SK-N-SH treated with all-trans-retinoic acid at 6 μM for 48 hours (cell line): ENCODE data around the gene ERP27.

Source experiments
- ATAC-seq: fragments of 200-7000 bp; cut with Tn5 transposase; 3 replicates; pipeline ENCODE4 v1.9.1; 2020; ENCODE audit warnings: mild to moderate bottlenecking, moderate library complexity
- ARNTL ChIP-seq: fragments of 450-650 bp; formaldehyde crosslinking; IDR thresholded peaks from 2 replicates; pipeline ENCODE4 v1.5.0; 2020; ENCODE audit warnings: low read depth, mild to moderate bottlenecking, moderate library complexity, borderline replicate concordance
- BACH2 ChIP-seq: fragments of 250-450 bp; sonication (Bioruptor Pico); IDR thresholded peaks from 2 replicates; pipeline ENCODE4 v1.9.0; 2021; ENCODE audit warnings: mild to moderate bottlenecking, borderline replicate concordance
- CSDC2 ChIP-seq: fragments of 250-450 bp; sonication (Bioruptor Pico); IDR thresholded peaks from 2 replicates; pipeline ENCODE4 v1.5.0; 2020; ENCODE audit warnings: mild to moderate bottlenecking, moderate library complexity
- ESRRG ChIP-seq: fragments of 250-450 bp; sonication (Bioruptor Pico); IDR thresholded peaks from 2 replicates; pipeline ENCODE4 v1.6.1; 2021; ENCODE audit warnings: mild to moderate bottlenecking
- GLIS3 ChIP-seq: fragments of 250-450 bp; sonication (Bioruptor Pico); IDR thresholded peaks from 2 replicates; pipeline ENCODE4 v1.5.0; 2020; ENCODE audit warnings: mild to moderate bottlenecking, moderate library complexity
- ISL1 ChIP-seq: fragments of 250-450 bp; sonication (Bioruptor Pico); IDR thresholded peaks from 2 replicates; pipeline ENCODE4 v2.1.2; 2022; ENCODE audit warnings: mild to moderate bottlenecking, moderate library complexity
- OSR1 ChIP-seq: fragments of 250-450 bp; sonication (Bioruptor Pico); IDR thresholded peaks from 2 replicates; pipeline ENCODE4 v1.8.0; 2022; ENCODE audit warnings: moderate library complexity, mild to moderate bottlenecking, inconsistent platforms
- PPARA ChIP-seq: fragments of 250-450 bp; sonication (Bioruptor Pico); IDR thresholded peaks from 2 replicates; pipeline ENCODE4 v1.5.0; 2020; ENCODE audit warnings: mild to moderate bottlenecking, borderline replicate concordance
- RARB ChIP-seq: fragments of 250-450 bp; sonication (Bioruptor Pico); IDR thresholded peaks from 2 replicates; pipeline ENCODE4 v1.8.0; 2021; ENCODE audit warnings: mild to moderate bottlenecking, moderate library complexity
- SNAI2 ChIP-seq: fragments of 250-450 bp; sonication (Bioruptor Pico); IDR thresholded peaks from 2 replicates; pipeline ENCODE4 v1.5.0; 2020; ENCODE audit warnings: mild to moderate bottlenecking, moderate library complexity
- TCF4 ChIP-seq: fragments of 250-450 bp; sonication (Bioruptor Pico); IDR thresholded peaks from 2 replicates; pipeline ENCODE4 v1.8.0; 2021; ENCODE audit warnings: mild to moderate bottlenecking, moderate library complexity, borderline replicate concordance
- TOX ChIP-seq: fragments of 250-450 bp; sonication (Bioruptor Pico); IDR thresholded peaks from 2 replicates; pipeline ENCODE4 v1.8.0; 2021; ENCODE audit warnings: mild to moderate bottlenecking, moderate library complexity, borderline replicate concordance
- ZC3H10 ChIP-seq: fragments of 250-450 bp; sonication (Bioruptor Pico); IDR thresholded peaks from 2 replicates; pipeline ENCODE4 v1.5.1; 2021; ENCODE audit warnings: mild to moderate bottlenecking, moderate library complexity
- ZFP3 ChIP-seq: fragments of 250-450 bp; sonication (Bioruptor Pico); IDR thresholded peaks from 2 replicates; pipeline ENCODE4 v1.5.0; 2020; ENCODE audit warnings: mild to moderate bottlenecking, moderate library complexity
- ZNF565 ChIP-seq: fragments of 450-650 bp; formaldehyde crosslinking; conservative IDR thresholded peaks from 2 replicates; pipeline ENCODE4 v1.5.0; 2020; ENCODE audit warnings: low read depth, mild to moderate bottlenecking, moderate library complexity
- ZNF70 ChIP-seq: fragments of 450-650 bp; formaldehyde crosslinking; IDR thresholded peaks from 2 replicates; pipeline ENCODE4 v1.5.0; 2020; ENCODE audit warnings: mild to moderate bottlenecking, moderate library complexity
- ZNF8 ChIP-seq: fragments of 450-650 bp; formaldehyde crosslinking; IDR thresholded peaks from 2 replicates; pipeline ENCODE4 v1.5.0; 2020; ENCODE audit warnings: mild to moderate bottlenecking, moderate library complexity
- TF ChIP-seq, protein P1 (sequence below): fragments of 250-450 bp; sonication (Bioruptor Pico); IDR thresholded peaks from 2 replicates; pipeline ENCODE4 v1.5.1; 2021; ENCODE audit warnings: mild to moderate bottlenecking, moderate library complexity
- TF ChIP-seq, protein P2 (sequence below): fragments of 250-450 bp; sonication (Bioruptor Pico); IDR thresholded peaks from 2 replicates; pipeline ENCODE4 v1.8.0; 2020; ENCODE audit warnings: mild to moderate bottlenecking, moderate library complexity, borderline replicate concordance
- TF ChIP-seq, protein P3 (sequence below): fragments of 250-450 bp; sonication (Bioruptor Pico); IDR thresholded peaks from 2 replicates; pipeline ENCODE4 v1.5.1; 2020; ENCODE audit warnings: low read depth, mild to moderate bottlenecking, moderate library complexity
- TF ChIP-seq, protein P4 (sequence below): fragments of 250-450 bp; sonication (Bioruptor Pico); IDR thresholded peaks from 2 replicates; pipeline ENCODE4 v1.8.0; 2021; ENCODE audit warnings: low read depth, mild to moderate bottlenecking, moderate library complexity, borderline replicate concordance
- TF ChIP-seq, protein P5 (sequence below): fragments of 250-450 bp; sonication (Bioruptor Pico); IDR thresholded peaks from 2 replicates; pipeline ENCODE4 v1.5.0; 2020; ENCODE audit warnings: mild to moderate bottlenecking, moderate library complexity

ERP27 gene

DNA sequence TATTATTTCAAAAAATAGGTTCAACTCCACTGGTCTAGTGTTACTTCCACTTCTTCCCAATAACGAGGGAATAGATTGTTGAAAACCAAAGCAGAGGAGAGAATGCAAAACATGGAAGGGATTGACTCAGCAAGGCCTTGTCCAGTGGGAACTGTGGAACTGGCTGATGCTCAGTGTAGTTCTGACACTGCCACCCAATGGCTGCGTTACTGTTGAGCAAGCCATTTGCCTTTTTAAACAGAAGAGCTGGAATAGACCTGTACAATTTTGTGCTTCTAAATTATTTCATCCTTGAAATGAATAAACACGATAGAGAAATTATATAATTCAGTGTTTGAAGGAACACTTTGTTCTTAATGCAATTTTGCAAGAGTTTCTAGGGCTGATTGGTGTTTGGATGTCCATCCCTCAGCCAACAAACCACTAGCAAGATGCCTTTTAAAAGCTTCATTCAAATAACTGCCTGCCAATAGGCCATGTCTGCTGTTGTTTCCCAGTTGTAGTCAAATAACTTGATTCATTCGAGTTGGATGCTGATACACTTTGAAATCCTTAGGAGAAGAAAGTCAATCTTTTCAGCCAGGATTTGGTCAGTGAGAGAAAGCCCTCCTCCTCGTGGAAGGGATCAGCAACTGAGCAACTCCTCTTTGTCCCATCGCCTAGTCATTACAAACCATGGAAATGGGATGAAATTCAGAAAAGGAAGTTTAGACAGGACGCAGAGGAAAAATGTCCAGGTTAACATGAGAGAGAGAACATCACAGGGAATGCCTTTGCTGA is 45.4 kb downstream of the ERP27 start:
- peak; percentile 90 for ATAC-seq
- TF ChIP-seq, protein P1, sequence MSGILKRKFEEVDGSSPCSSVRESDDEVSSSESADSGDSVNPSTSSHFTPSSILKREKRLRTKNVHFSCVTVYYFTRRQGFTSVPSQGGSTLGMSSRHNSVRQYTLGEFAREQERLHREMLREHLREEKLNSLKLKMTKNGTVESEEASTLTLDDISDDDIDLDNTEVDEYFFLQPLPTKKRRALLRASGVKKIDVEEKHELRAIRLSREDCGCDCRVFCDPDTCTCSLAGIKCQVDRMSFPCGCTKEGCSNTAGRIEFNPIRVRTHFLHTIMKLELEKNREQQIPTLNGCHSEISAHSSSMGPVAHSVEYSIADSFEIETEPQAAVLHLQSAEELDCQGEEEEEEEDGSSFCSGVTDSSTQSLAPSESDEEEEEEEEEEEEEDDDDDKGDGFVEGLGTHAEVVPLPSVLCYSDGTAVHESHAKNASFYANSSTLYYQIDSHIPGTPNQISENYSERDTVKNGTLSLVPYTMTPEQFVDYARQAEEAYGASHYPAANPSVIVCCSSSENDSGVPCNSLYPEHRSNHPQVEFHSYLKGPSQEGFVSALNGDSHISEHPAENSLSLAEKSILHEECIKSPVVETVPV (CRISPR knock-in tag): no peak
- TF ChIP-seq ZFP3 (CRISPR knock-in tag): no peak
- no peak for TF ChIP-seq SNAI2 (CRISPR knock-in tag)
- TF ChIP-seq CSDC2: no peak
- TF ChIP-seq ARNTL (CRISPR knock-in tag): no peak
- no peak for TF ChIP-seq GLIS3 (CRISPR knock-in tag)
- TF ChIP-seq ZNF565: no peak
- TF ChIP-seq, protein P2, sequence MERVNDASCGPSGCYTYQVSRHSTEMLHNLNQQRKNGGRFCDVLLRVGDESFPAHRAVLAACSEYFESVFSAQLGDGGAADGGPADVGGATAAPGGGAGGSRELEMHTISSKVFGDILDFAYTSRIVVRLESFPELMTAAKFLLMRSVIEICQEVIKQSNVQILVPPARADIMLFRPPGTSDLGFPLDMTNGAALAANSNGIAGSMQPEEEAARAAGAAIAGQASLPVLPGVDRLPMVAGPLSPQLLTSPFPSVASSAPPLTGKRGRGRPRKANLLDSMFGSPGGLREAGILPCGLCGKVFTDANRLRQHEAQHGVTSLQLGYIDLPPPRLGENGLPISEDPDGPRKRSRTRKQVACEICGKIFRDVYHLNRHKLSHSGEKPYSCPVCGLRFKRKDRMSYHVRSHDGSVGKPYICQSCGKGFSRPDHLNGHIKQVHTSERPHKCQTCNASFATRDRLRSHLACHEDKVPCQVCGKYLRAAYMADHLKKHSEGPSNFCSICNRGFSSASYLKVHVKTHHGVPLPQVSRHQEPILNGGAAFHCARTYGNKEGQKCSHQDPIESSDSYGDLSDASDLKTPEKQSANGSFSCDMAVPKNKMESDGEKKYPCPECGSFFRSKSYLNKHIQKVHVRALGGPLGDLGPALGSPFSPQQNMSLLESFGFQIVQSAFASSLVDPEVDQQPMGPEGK (CRISPR knock-in tag): no peak
- TF ChIP-seq, protein P3, sequence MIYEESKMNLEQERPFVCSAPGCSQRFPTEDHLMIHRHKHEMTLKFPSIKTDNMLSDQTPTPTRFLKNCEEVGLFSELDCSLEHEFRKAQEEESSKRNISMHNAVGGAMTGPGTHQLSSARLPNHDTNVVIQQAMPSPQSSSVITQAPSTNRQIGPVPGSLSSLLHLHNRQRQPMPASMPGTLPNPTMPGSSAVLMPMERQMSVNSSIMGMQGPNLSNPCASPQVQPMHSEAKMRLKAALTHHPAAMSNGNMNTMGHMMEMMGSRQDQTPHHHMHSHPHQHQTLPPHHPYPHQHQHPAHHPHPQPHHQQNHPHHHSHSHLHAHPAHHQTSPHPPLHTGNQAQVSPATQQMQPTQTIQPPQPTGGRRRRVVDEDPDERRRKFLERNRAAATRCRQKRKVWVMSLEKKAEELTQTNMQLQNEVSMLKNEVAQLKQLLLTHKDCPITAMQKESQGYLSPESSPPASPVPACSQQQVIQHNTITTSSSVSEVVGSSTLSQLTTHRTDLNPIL: no peak
- TF ChIP-seq ISL1 (CRISPR knock-in tag): no peak
- TF ChIP-seq, protein P4, sequence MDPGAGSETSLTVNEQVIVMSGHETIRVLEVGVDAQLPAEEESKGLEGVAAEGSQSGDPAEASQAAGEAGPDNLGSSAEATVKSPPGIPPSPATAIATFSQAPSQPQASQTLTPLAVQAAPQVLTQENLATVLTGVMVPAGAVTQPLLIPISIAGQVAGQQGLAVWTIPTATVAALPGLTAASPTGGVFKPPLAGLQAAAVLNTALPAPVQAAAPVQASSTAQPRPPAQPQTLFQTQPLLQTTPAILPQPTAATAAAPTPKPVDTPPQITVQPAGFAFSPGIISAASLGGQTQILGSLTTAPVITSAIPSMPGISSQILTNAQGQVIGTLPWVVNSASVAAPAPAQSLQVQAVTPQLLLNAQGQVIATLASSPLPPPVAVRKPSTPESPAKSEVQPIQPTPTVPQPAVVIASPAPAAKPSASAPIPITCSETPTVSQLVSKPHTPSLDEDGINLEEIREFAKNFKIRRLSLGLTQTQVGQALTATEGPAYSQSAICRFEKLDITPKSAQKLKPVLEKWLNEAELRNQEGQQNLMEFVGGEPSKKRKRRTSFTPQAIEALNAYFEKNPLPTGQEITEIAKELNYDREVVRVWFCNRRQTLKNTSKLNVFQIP (CRISPR knock-in tag): no peak
- TF ChIP-seq ZNF70 (CRISPR knock-in tag): no peak
- no peak for TF ChIP-seq OSR1
- TF ChIP-seq ZC3H10 (CRISPR knock-in tag): no peak
- TF ChIP-seq ZNF8: no peak
- TF ChIP-seq, protein P5, sequence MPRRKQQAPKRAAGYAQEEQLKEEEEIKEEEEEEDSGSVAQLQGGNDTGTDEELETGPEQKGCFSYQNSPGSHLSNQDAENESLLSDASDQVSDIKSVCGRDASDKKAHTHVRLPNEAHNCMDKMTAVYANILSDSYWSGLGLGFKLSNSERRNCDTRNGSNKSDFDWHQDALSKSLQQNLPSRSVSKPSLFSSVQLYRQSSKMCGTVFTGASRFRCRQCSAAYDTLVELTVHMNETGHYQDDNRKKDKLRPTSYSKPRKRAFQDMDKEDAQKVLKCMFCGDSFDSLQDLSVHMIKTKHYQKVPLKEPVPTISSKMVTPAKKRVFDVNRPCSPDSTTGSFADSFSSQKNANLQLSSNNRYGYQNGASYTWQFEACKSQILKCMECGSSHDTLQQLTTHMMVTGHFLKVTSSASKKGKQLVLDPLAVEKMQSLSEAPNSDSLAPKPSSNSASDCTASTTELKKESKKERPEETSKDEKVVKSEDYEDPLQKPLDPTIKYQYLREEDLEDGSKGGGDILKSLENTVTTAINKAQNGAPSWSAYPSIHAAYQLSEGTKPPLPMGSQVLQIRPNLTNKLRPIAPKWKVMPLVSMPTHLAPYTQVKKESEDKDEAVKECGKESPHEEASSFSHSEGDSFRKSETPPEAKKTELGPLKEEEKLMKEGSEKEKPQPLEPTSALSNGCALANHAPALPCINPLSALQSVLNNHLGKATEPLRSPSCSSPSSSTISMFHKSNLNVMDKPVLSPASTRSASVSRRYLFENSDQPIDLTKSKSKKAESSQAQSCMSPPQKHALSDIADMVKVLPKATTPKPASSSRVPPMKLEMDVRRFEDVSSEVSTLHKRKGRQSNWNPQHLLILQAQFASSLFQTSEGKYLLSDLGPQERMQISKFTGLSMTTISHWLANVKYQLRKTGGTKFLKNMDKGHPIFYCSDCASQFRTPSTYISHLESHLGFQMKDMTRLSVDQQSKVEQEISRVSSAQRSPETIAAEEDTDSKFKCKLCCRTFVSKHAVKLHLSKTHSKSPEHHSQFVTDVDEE (CRISPR knock-in tag): no peak
- no peak for TF ChIP-seq TCF4 (CRISPR knock-in tag)
- no peak for TF ChIP-seq BACH2 (CRISPR knock-in tag)
- no peak for TF ChIP-seq ESRRG (CRISPR knock-in tag)
- no peak for TF ChIP-seq RARB

DNA sequence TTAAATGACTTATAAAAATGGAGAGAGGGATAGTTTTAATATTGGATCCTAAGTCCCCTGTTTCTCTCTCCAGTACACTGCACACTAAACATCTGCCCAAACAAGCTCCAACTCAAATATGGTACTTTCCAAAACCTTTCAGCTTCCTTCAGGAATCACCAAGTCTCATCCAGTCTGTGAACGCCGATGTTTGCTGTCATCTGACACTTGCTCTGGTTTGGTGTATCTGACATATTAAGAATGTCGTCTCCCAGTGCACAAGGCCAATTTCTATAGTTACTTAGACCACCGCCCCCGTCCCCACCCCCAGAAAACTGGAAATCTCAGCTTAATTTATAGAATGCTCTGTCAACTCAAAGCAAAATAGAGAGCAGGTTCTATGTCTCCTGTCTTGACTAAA is 47.6 kb downstream of the ERP27 start:
- no peak for TF ChIP-seq ZFP3 (CRISPR knock-in tag)
- no peak for TF ChIP-seq SNAI2 (CRISPR knock-in tag)
- TF ChIP-seq TOX: no peak
- TF ChIP-seq TCF4 (CRISPR knock-in tag): no peak
- no peak for TF ChIP-seq ESRRG (CRISPR knock-in tag)
- no peak for TF ChIP-seq PPARA (CRISPR knock-in tag)
- no peak for TF ChIP-seq ZC3H10 (CRISPR knock-in tag)
- no peak for ATAC-seq

DNA sequence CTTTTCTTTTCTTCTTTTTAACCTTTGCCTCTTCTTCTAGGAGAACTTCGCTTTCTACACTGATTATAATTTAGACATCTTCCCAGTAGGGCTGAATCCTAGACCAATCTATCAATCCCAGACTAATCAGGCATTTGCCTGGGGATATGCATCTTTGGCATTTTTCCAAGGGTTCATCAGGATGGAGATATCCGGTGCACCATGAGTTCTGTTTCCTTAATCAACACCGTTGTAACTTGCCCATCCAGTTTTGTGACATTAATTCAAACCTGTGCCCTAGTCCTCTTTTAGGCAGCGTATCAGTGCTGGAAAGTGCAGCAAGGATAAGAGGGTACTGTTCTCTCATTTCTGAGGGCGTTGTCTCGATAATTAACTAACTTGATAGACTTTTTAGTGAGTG is 52.1 kb downstream of the ERP27 start:
- TF ChIP-seq SNAI2 (CRISPR knock-in tag): no peak
- no peak for TF ChIP-seq PPARA (CRISPR knock-in tag)
- no peak for TF ChIP-seq TOX
- no peak for TF ChIP-seq BACH2 (CRISPR knock-in tag)
- TF ChIP-seq, protein P5 (CRISPR knock-in tag): no peak
- TF ChIP-seq, protein P3: no peak
- no peak for TF ChIP-seq GLIS3 (CRISPR knock-in tag)
- no peak for TF ChIP-seq ISL1 (CRISPR knock-in tag)
- TF ChIP-seq, all 23 proteins: peak for 0
- ATAC-seq: peak; percentile 14; the same call in 1 of the 3 replicates
